BE2C (cell line): ENCODE data around the gene MAP3K1.

Experiments
- DNase-seq: peaks from one replicate; pipeline ENCODE4 v3.0.0-alpha.2; 2020
- H3K27me3 ChIP-seq: fragments of 250-450 bp; sonication (Bioruptor Pico); 2 replicates; pipeline ENCODE4 v1.5.1; 2020; ENCODE audit warnings: mild to moderate bottlenecking
- H3K36me3 ChIP-seq: fragments of 250-450 bp; sonication (Bioruptor Pico); 2 replicates; pipeline ENCODE4 v1.5.1; 2020; ENCODE audit warnings: mild to moderate bottlenecking
- H3K4me1 ChIP-seq: fragments of 250-450 bp; sonication (Bioruptor Pico); 2 replicates; pipeline ENCODE4 v1.5.1; 2020
- H3K4me3 ChIP-seq: 2 replicates; pipeline ENCODE4 v1.5.1; 2011; ENCODE audit warnings: low read depth, low read length
- H3K9me3 ChIP-seq: fragments of 250-450 bp; sonication (Bioruptor Pico); 2 replicates; pipeline ENCODE4 v1.5.1; 2020
- TF ChIP-seq, protein P1 (sequence below): IDR thresholded peaks from 2 replicates; pipeline ENCODE4 v1.5.1; 2012; ENCODE audit warnings: mild to moderate bottlenecking, low read depth, low read length

The MAP3K1 gene

DNA sequence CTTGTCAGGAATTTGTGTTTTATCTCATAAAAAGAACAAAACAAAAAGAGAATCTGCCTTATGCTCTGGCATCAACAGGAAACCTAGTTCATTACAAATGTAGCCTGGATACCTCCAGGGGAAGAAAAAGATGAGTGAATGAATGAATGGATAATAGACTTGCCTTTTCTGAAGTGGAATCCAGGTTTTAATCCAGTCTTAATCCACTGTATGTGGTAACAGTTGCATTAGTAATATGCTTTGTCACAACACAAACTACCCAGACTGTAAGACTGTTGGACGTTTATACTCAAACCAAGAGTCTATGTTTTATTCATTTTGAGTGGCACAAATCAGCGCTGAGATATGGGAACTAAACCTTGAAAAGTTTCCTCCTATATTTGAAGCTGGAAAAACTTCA is 32.1 kb upstream of the MAP3K1 start:
- TF ChIP-seq, protein P1, sequence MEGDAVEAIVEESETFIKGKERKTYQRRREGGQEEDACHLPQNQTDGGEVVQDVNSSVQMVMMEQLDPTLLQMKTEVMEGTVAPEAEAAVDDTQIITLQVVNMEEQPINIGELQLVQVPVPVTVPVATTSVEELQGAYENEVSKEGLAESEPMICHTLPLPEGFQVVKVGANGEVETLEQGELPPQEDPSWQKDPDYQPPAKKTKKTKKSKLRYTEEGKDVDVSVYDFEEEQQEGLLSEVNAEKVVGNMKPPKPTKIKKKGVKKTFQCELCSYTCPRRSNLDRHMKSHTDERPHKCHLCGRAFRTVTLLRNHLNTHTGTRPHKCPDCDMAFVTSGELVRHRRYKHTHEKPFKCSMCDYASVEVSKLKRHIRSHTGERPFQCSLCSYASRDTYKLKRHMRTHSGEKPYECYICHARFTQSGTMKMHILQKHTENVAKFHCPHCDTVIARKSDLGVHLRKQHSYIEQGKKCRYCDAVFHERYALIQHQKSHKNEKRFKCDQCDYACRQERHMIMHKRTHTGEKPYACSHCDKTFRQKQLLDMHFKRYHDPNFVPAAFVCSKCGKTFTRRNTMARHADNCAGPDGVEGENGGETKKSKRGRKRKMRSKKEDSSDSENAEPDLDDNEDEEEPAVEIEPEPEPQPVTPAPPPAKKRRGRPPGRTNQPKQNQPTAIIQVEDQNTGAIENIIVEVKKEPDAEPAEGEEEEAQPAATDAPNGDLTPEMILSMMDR, result no peak
- Histone ChIP-seq H3K27me3 (no peaks in the 10 kb centered on the region), H3K9me3 (no peaks in the 10 kb centered on the region), H3K36me3 (no peaks in the 10 kb centered on the region), H3K4me3 (no peak overlapping the region), H3K4me1 (no peaks in the 10 kb centered on the region)
- DNase-seq, result no peak

DNA sequence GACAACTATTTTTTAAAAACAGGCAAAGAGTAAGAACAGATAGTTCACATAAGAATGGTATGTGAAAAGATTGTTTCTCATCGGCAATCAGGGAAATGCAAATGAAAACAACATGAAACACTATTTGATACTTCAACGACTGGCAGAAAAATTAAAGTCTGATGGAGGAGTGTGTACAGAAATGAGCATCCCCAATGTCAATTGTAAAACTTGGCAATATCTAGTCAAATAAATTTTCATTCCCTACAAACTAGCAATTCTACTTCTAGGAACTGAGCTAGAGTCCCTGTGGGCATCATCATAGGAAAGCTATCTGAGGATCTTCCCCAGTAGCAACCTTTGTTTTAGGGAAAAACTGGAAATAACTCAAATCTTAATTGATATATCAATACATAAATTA is 29.0 kb upstream of the MAP3K1 start:
- no peaks in the 10 kb centered on the region for H3K9me3 ChIP-seq
- no peak overlapping the region for H3K4me3 ChIP-seq
- TF ChIP-seq, protein P1, result no peak
- no peaks in the 10 kb centered on the region for H3K4me1 ChIP-seq
- no peak for DNase-seq
- no peaks in the 10 kb centered on the region for H3K27me3 ChIP-seq
- no peaks in the 10 kb centered on the region for H3K36me3 ChIP-seq

DNA sequence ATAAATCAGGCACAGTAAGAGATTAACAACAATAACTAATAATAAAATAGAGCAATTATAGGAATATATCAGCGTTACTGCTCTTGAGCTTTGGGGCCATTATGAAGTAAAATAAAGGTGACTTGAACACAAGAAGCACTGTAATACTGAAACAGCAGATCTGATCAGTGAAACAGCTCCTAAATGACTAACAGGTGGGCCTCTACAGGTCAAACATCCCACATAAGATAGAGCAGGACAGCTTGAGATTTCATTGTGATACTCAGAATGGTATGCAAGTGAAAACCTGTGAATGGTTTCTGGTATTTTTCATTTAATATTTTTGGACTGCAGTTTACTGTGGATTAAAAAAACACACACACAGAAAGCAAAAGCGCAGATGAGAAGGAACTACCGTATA is 24.0 kb upstream of the MAP3K1 start:
- Histone ChIP-seq H3K4me1 (no peaks in the 10 kb centered on the region), H3K36me3 (no peaks in the 10 kb centered on the region), H3K27me3 (no peaks in the 10 kb centered on the region), H3K9me3 (no peaks in the 10 kb centered on the region), H3K4me3 (no peak overlapping the region)
- TF ChIP-seq, protein P1, result no peak
- no peak for DNase-seq

DNA sequence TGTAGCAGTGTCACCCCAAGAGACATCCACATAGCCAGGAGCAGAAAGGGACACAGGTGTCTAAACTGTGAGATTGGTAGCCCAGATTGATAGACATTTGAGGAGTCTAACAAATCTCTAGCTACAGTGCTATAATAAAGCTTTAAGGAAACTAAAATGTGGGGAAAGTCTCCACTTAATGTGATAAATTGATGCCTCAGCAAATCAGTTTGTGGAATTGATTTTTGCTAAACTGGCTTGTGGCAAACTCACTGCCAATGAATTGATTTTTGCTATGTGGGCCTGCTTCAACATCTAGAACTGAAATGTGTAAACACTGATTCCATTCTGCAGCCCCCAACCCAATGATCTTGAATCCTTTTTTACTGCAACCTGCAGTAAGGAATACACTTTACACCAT is 16.8 kb upstream of the MAP3K1 start:
- TF ChIP-seq, protein P1, result no peak

DNA sequence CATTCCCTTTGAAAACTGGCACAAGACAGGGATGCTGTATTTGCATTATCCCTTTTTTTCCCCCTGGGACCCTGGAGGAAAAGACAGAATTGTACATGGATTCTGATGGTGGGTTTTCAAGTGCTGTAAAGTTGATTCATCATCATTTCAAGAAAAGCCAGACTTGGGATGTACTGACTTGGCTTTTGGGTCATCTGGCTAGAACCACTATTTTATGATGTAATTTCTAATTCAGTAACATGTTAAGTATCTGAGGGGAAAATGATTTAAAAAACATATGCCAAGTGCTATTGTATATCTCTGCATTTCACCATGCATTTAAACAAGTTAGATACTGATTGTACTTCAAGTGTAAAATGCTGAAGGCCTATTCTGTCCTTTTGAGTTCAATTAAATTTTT is 15.2 kb upstream of the MAP3K1 start:
- no peak for DNase-seq
- TF ChIP-seq, protein P1, result no peak
- no peaks in the 10 kb centered on the region for H3K27me3 ChIP-seq
- peaks cover 7% of the 10 kb centered on the region for H3K4me1 ChIP-seq
- H3K4me3 ChIP-seq, result no peak overlapping the region
- H3K9me3 ChIP-seq, result no peaks in the 10 kb centered on the region
- no peaks in the 10 kb centered on the region for H3K36me3 ChIP-seq

More for the DNA sequence above, 16.8 kb upstream of the MAP3K1 start:
- no peaks in the 10 kb centered on the region for H3K36me3 ChIP-seq
- no peaks in the 10 kb centered on the region for H3K9me3 ChIP-seq
- no peaks in the 10 kb centered on the region for H3K27me3 ChIP-seq
- H3K4me3 ChIP-seq, result no peak overlapping the region
- no peak for DNase-seq
- peaks cover 7% of the 10 kb centered on the region for H3K4me1 ChIP-seq

DNA sequence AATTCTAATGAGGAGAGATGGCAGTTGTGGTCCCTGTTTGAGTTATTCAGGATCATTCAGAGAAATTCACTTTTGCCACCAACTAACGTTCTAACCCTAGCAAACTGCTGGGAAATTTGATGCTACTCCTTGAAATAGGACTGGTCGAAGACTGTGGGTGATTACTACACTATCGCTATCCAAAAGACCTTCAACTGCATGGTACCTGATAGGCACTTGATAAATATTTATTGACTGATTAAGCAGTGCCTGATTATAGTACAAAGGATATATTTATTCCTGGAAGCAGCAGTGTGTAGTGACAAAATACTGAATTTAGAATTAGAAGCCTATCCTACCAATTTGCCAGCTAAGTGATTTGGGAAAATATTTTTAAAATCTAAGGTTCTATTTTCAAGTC is 14.1 kb upstream of the MAP3K1 start:
- Histone ChIP-seq H3K27me3 (no peaks in the 10 kb centered on the region), H3K36me3 (no peaks in the 10 kb centered on the region), H3K4me3 (no peak overlapping the region), H3K9me3 (no peaks in the 10 kb centered on the region), H3K4me1 (peaks cover 7% of the 10 kb centered on the region)
- TF ChIP-seq, protein P1, result no peak
- DNase-seq, result no peak
